T-helper 2 cell treated with Interferon-gamma antibody and Interleukin-4, amounts not matched to agents 5 μg/mL and 100 μg/mL, for 36 hours (primary cell): ENCODE measurements around the gene ARHGEF7.

Experiments
- DNase-seq: peaks from one replicate; pipeline ENCODE4 v3.0.0; 2021; ENCODE audit warnings: low spot score
- H3K27ac Mint-ChIP-seq: one replicate; pipeline ENCODE4 v1.8.0; 2021; ENCODE audit warnings: mild to moderate bottlenecking, mixed read lengths
- H3K27me3 Mint-ChIP-seq: one replicate; pipeline ENCODE4 v1.8.0; 2021; ENCODE audit warnings: low read depth, mixed read lengths
- H3K36me3 Mint-ChIP-seq: one replicate; pipeline ENCODE4 v1.8.0; 2021; ENCODE audit warnings: low read depth, mixed read lengths
- H3K4me1 Mint-ChIP-seq: one replicate; pipeline ENCODE4 v1.8.0; 2021; ENCODE audit warnings: low read depth, mixed read lengths
- H3K4me3 Mint-ChIP-seq: one replicate; pipeline ENCODE4 v1.8.0; 2022; ENCODE audit warnings: mild to moderate bottlenecking, moderate library complexity, mixed read lengths
- H3K9me3 Mint-ChIP-seq: one replicate; pipeline ENCODE4 v1.8.0; 2021; ENCODE audit warnings: mixed read lengths

Gene ARHGEF7

GRCh38 chr13:111317571-111318345 lies 202.6 kb downstream of the ARHGEF7 start:
- no peak overlapping the region for H3K27ac Mint-ChIP-seq
- H3K36me3 Mint-ChIP-seq: peaks cover 3% of the 10 kb centered on the region
- H3K27me3 Mint-ChIP-seq: no peaks in the 10 kb centered on the region
- DNase-seq: no peak
- no peak overlapping the region for H3K4me3 Mint-ChIP-seq
- no peaks in the 10 kb centered on the region for H3K9me3 Mint-ChIP-seq
- no peaks in the 10 kb centered on the region for H3K4me1 Mint-ChIP-seq

GRCh38 chr13:111318386-111318785 lies 203.3 kb downstream of the ARHGEF7 start:
- no peak overlapping the region for H3K27ac Mint-ChIP-seq
- H3K36me3 Mint-ChIP-seq: no peaks in the 10 kb centered on the region
- H3K9me3 Mint-ChIP-seq: no peaks in the 10 kb centered on the region
- DNase-seq: no peak
- H3K4me1 Mint-ChIP-seq: no peaks in the 10 kb centered on the region
- no peak overlapping the region for H3K4me3 Mint-ChIP-seq
- no peaks in the 10 kb centered on the region for H3K27me3 Mint-ChIP-seq

- H3K4me3 Mint-ChIP-seq: no peak overlapping the region
- no peaks in the 10 kb centered on the region for H3K9me3 Mint-ChIP-seq
- no peaks in the 10 kb centered on the region for H3K36me3 Mint-ChIP-seq
- no peaks in the 10 kb centered on the region for H3K27me3 Mint-ChIP-seq
- H3K4me1 Mint-ChIP-seq: peaks cover 2% of the 10 kb centered on the region
- no peak for DNase-seq
- H3K27ac Mint-ChIP-seq: no peak overlapping the region
Measured at GRCh38 chr13:111319521-111319920, 204.4 kb downstream of the ARHGEF7 start.

- no peaks in the 10 kb centered on the region for H3K27me3 Mint-ChIP-seq
- H3K4me1 Mint-ChIP-seq: peaks cover 2% of the 10 kb centered on the region
- no peak within 1 kb of the TSS for H3K27ac Mint-ChIP-seq
- no peaks in the 10 kb centered on the region for H3K9me3 Mint-ChIP-seq
- DNase-seq: no peak
- no peaks in the 10 kb centered on the region for H3K36me3 Mint-ChIP-seq
- H3K4me3 Mint-ChIP-seq: no peak within 1 kb of the TSS
Measured at GRCh38 chr13:111319998-111320911, 205.1 kb downstream of the ARHGEF7 start, which contains the start of gene TEX29. TSS of gene TEX29 (plus strand) at chr13:111320642. CDS start at chr13:111320891, 249 bp downstream.

GRCh38 chr13:111322001-111322915 lies 207.1 kb downstream of the ARHGEF7 start:
- Mint-ChIP-seq H3K4me1 (peaks cover 2% of the 10 kb centered on the region), H3K4me3 (no peak overlapping the region), H3K27ac (no peak overlapping the region), H3K36me3 (no peaks in the 10 kb centered on the region), H3K27me3 (no peaks in the 10 kb centered on the region), H3K9me3 (no peaks in the 10 kb centered on the region)
- no peak for DNase-seq

GRCh38 chr13:111322916-111323331 lies 207.8 kb downstream of the ARHGEF7 start:
- no peaks in the 10 kb centered on the region for H3K36me3 Mint-ChIP-seq
- peaks cover 2% of the 10 kb centered on the region for H3K4me1 Mint-ChIP-seq
- H3K9me3 Mint-ChIP-seq: no peaks in the 10 kb centered on the region
- no peak for DNase-seq
- no peak overlapping the region for H3K27ac Mint-ChIP-seq
- no peaks in the 10 kb centered on the region for H3K27me3 Mint-ChIP-seq
- peak overlapping the region; percentile 63 for H3K4me3 Mint-ChIP-seq

- Mint-ChIP-seq H3K36me3 (no peaks in the 10 kb centered on the region), H3K9me3 (no peaks in the 10 kb centered on the region), H3K27ac (no peak overlapping the region), H3K4me1 (peaks cover 2% of the 10 kb centered on the region), H3K4me3 (peak overlapping the region; percentile 63), H3K27me3 (no peaks in the 10 kb centered on the region)
- DNase-seq: no peak
Measured at GRCh38 chr13:111323549-111323948, 208.4 kb downstream of the ARHGEF7 start.

GRCh38 chr13:111323950-111324651 lies 209.0 kb downstream of the ARHGEF7 start:
- no peaks in the 10 kb centered on the region for H3K9me3 Mint-ChIP-seq
- H3K27me3 Mint-ChIP-seq: no peaks in the 10 kb centered on the region
- DNase-seq: no peak
- H3K4me1 Mint-ChIP-seq: peaks cover 2% of the 10 kb centered on the region
- no peak overlapping the region for H3K27ac Mint-ChIP-seq
- H3K4me3 Mint-ChIP-seq: peak overlapping the region; percentile 63
- H3K36me3 Mint-ChIP-seq: no peaks in the 10 kb centered on the region

- Mint-ChIP-seq H3K27ac (no peak overlapping the region), H3K9me3 (no peaks in the 10 kb centered on the region), H3K27me3 (no peaks in the 10 kb centered on the region)
Measured at GRCh38 chr13:111324736-111325135, 209.6 kb downstream of the ARHGEF7 start.

GRCh38 chr13:111325146-111325890 lies 210.2 kb downstream of the ARHGEF7 start:
- H3K27ac Mint-ChIP-seq: no peak overlapping the region
- no peaks in the 10 kb centered on the region for H3K9me3 Mint-ChIP-seq
- H3K4me3 Mint-ChIP-seq: no peak overlapping the region
- no peaks in the 10 kb centered on the region for H3K36me3 Mint-ChIP-seq
- DNase-seq: no peak
- H3K4me1 Mint-ChIP-seq: peaks cover 2% of the 10 kb centered on the region
- H3K27me3 Mint-ChIP-seq: no peaks in the 10 kb centered on the region

More at GRCh38 chr13:111324736-111325135, 209.6 kb downstream of the ARHGEF7 start:
- Mint-ChIP-seq H3K4me3 (no peak overlapping the region), H3K4me1 (peaks cover 2% of the 10 kb centered on the region), H3K36me3 (no peaks in the 10 kb centered on the region)
- DNase-seq: no peak

- Mint-ChIP-seq H3K4me3 (no peak overlapping the region), H3K27ac (no peak overlapping the region)
- no peak for DNase-seq
Measured at GRCh38 chr13:111325941-111326620, 211.0 kb downstream of the ARHGEF7 start.

GRCh38 chr13:111326621-111326965 lies 211.5 kb downstream of the ARHGEF7 start:
- H3K4me1 Mint-ChIP-seq: peaks cover 2% of the 10 kb centered on the region
- H3K36me3 Mint-ChIP-seq: no peaks in the 10 kb centered on the region
- DNase-seq: no peak
- H3K4me3 Mint-ChIP-seq: no peak overlapping the region
- no peak overlapping the region for H3K27ac Mint-ChIP-seq
- H3K9me3 Mint-ChIP-seq: no peaks in the 10 kb centered on the region
- H3K27me3 Mint-ChIP-seq: peaks cover under 1% of the 10 kb centered on the region

More at GRCh38 chr13:111325941-111326620, 211.0 kb downstream of the ARHGEF7 start:
- H3K4me1 Mint-ChIP-seq: peaks cover 2% of the 10 kb centered on the region
- no peaks in the 10 kb centered on the region for H3K36me3 Mint-ChIP-seq
- no peaks in the 10 kb centered on the region for H3K9me3 Mint-ChIP-seq
- no peaks in the 10 kb centered on the region for H3K27me3 Mint-ChIP-seq
